Endothelial cell of umbilical vein (primary cell): ENCODE results near the gene MUC20. TPM values are rescaled to one million over a fixed set of nuclear protein-coding genes. Genes with fewer than 3 reads are reported as not detected.
"Not testable (repeated sequence)": the region's sequence is repeated elsewhere in the genome, so short reads cannot be mapped to it uniquely, and the experiment has no call there.

Source experiments
- Bru-seq: library from RNA; stranded (reverse); fragments of 400-500 nt; gene quantifications from one replicate; lab custom pipeline; 2021; lab: Mats Ljungman, UMichigan
- BruChase-seq, 2 experiments: library from RNA; stranded (reverse); fragments of 400-500 nt; gene quantifications; one replicate each; lab custom pipeline; 2021; lab: Mats Ljungman, UMichigan
- BruUV-seq: library from RNA; stranded (reverse); fragments of 400-500 nt; replicated peaks from 2 replicates; lab custom pipeline; 2021; lab: Mats Ljungman, UMichigan
- CTCF ChIA-PET: fragments of 300-600, 350-600 bp; sonication (Branson Sonifier 250); formaldehyde crosslinking; loops from one replicate; lab custom pipeline; 2021; ENCODE audit warnings: antibody characterized with exemption, inconsistent platforms; lab: Charles Lee
- POLR2A ChIA-PET: fragments of 300-600, 350-600 bp; sonication (Branson Sonifier 250); formaldehyde crosslinking; loops from one replicate; lab custom pipeline; 2021; ENCODE audit warnings: antibody characterized with exemption, inconsistent platforms; lab: Charles Lee
- DNase-seq: peaks from one replicate; pipeline ENCODE4 v3.0.0-alpha.2; 2011; ENCODE audit warnings: low read depth, low spot score
- FAIRE-seq: peaks from 2 replicates; lab custom pipeline; 2011; peaks lifted over from hg19 to GRCh38; lab: Jason Lieb, UNC
- H2AFZ ChIP-seq: 2 replicates; pipeline ENCODE4 v1.6.0; 2012; ENCODE audit warnings: low read depth, low read length, control low read depth, inconsistent platforms
- H3K27ac ChIP-seq: 2 replicates; pipeline ENCODE4 v1.5.1; 2011; ENCODE audit warnings: low read depth, mild to moderate bottlenecking, control low read depth, low read length, moderate library complexity; ENCODE audit not compliant: insufficient read depth
- H3K27me3 ChIP-seq, 2 experiments: 2 replicates each; pipeline versions ENCODE4 v1.6.0 to v1.6.1; 2011; ENCODE audit warnings: low read length in 2 of 2, mixed read lengths in 1 of 2; ENCODE audit not compliant: control insufficient read depth in 2 of 2, insufficient read depth in 2 of 2
- H3K36me3 ChIP-seq, 2 experiments: 2 replicates in 1 of 2; 3 replicates in 1 of 2; pipeline ENCODE4 v1.5.1; 2011; ENCODE audit warnings: low read length in 2 of 2, mild to moderate bottlenecking in 1 of 2, moderate library complexity in 1 of 2; ENCODE audit not compliant: control insufficient read depth in 2 of 2, insufficient read depth in 2 of 2; ENCODE audit errors: extremely low read depth in 1 of 2
- H3K4me1 ChIP-seq: 3 replicates; pipeline ENCODE4 v1.5.1; 2011; ENCODE audit warnings: mild to moderate bottlenecking, low read length; ENCODE audit not compliant: control insufficient read depth, insufficient read depth; ENCODE audit errors: extremely low read depth
- H3K4me2 ChIP-seq: 2 replicates; pipeline ENCODE4 v1.6.1; 2011; ENCODE audit warnings: low read length, control low read depth, mixed read lengths; ENCODE audit not compliant: insufficient read depth
- H3K4me3 ChIP-seq, 3 experiments: fragments of 200-600 bp in 1 of 3; sonication (generic), shearing (Covaris generic) in 1 of 3; replicated peaks in 1 of 3; 2 replicates each; pipeline ENCODE4 v1.5.1; 2011 to 2016; ENCODE audit warnings: control low read depth in 3 of 3, low read length in 3 of 3, mild to moderate bottlenecking in 2 of 3, inconsistent platforms in 1 of 3, low read depth in 1 of 3, moderate library complexity in 1 of 3; ENCODE audit not compliant: insufficient read depth in 1 of 3
- H3K79me2 ChIP-seq: 2 replicates; pipeline ENCODE4 v1.6.0; 2012; ENCODE audit warnings: low read length, inconsistent platforms; ENCODE audit not compliant: control insufficient read depth, insufficient read depth
- H3K9ac ChIP-seq: replicated peaks from 2 replicates; pipeline ENCODE3; 2011; ENCODE audit warnings: low read length, control low read depth; ENCODE audit not compliant: insufficient read depth; ENCODE audit errors: extremely low read depth
- H3K9me1 ChIP-seq: replicated peaks from 3 replicates; pipeline ENCODE4 v1.6.0; 2011; ENCODE audit warnings: mild to moderate bottlenecking, low read length; ENCODE audit not compliant: control insufficient read depth, insufficient read depth; ENCODE audit errors: extremely low read depth
- H3K9me3 ChIP-seq: replicated peaks from 2 replicates; pipeline ENCODE4 v1.5.1; 2012; ENCODE audit warnings: low read length, inconsistent platforms; ENCODE audit not compliant: control insufficient read depth, insufficient read depth
- H4K20me1 ChIP-seq: replicated peaks from 2 replicates; pipeline ENCODE3; 2011; ENCODE audit warnings: mild to moderate bottlenecking, low read length; ENCODE audit not compliant: control insufficient read depth, insufficient read depth; ENCODE audit errors: extremely low read depth
- dilution Hi-C: fragments of 300-500 bp; cut with MboI; formaldehyde crosslinking; loops from one replicate; pipeline ENCODE4 v1.15.0; 2019; ENCODE audit warnings: low sequenced_read_pairs; ENCODE audit not compliant: extremely low pct_ligation_motif_present
- intact Hi-C: fragments of 100-400 bp; cut with micrococcal nuclease; formaldehyde crosslinking; loops from one replicate; pipeline ENCODE4 v1.10.0; 2022
- long read RNA-seq: library from polyadenylated mRNA; stranded (forward); transcript quantifications from one replicate; pipeline ENCODE4 v2.0.0, GENCODE V29; 2021
- polyA minus RNA-seq, 3 experiments: library from RNA; depleted of rRNA, polyadenylated mRNA; stranded (reverse); fragments of >200 nt; gene quantifications; 1 replicate in 1 of 3; 2 replicates in 2 of 3; pipeline ENCODE4 v1.2.3, GENCODE V29; 2011
- polyA plus RNA-seq, 4 experiments: library from polyadenylated mRNA; depleted of rRNA in 3 of 4; stranded (reverse) in 3 of 4; unstranded in 1 of 4; fragments of >200 nt; gene quantifications; 2 replicates each; pipeline versions ENCODE4 v1.2.1 to v1.2.3, GENCODE V29; 2011 to 2012; ENCODE audit warnings: missing spikeins in 1 of 4
- total RNA-seq: library from RNA; stranded (reverse); gene quantifications from 2 replicates; pipeline ENCODE4 v1.2.3, GENCODE V29; 2021

The MUC20 gene
- total RNA-seq (0.62 and 0.81 TPM in 2 replicates), polyA plus RNA-seq (0.18 TPM in 1 of 2 replicates, not detected in the other), polyA minus RNA-seq (not detected in 2 replicates), Bru-seq, nascent RNA (not detected), BruChase-seq, experiment 1, labeled RNA remaining after a 6-hour chase (percentile 61 among the genes with signal in this experiment), BruChase-seq, experiment 2, labeled RNA remaining after a 2-hour chase (percentile 19 among the genes with signal in this experiment)
- polyA plus RNA-seq (2011; cell fraction: cytosol; rRNA removed) = not detected in 2 replicates
- polyA plus RNA-seq (2011; cell fraction: nucleus; rRNA removed) = 0.17 and 0.35 TPM in 2 replicates
- polyA plus RNA-seq (2012) = 0.12 and 0.31 TPM in 2 replicates
- not detected for polyA minus RNA-seq (2011; cell fraction: cytosol; rRNA and poly(A)+ RNA removed)
- polyA minus RNA-seq (2011; cell fraction: nucleus; rRNA and poly(A)+ RNA removed) = not detected in 2 replicates
- long read RNA-seq = 0 reads

- H3K27me3 ChIP-seq, H3K9ac ChIP-seq, dilution Hi-C loops, H3K79me2 ChIP-seq, H3K4me1 ChIP-seq, BruUV-seq, H3K36me3 ChIP-seq, H3K27ac ChIP-seq, H3K9me3 ChIP-seq, H2AFZ ChIP-seq, H3K4me3 ChIP-seq, DNase-seq, H4K20me1 ChIP-seq, intact Hi-C loops, FAIRE-seq, POLR2A ChIA-PET, H3K9me1 ChIP-seq, H3K4me2 ChIP-seq: not testable (repeated sequence)
- CTCF ChIA-PET = interaction anchor here (0.7 kb wide), 1 partner anchor 129 kb away, joined by 3 read pairs; no protein-coding TSS in a partner anchor
These were observed at the start of gene MUC20 for GRCh38 chr3:195720831-195721506. Gene MUC20, plus strand, starts transcription at chr3:195720978. Its CDS starts 30 bp downstream, at chr3:195721008.

- H3K79me2 ChIP-seq, H3K4me2 ChIP-seq, POLR2A ChIA-PET, H4K20me1 ChIP-seq, H3K4me3 ChIP-seq, BruUV-seq, FAIRE-seq, H2AFZ ChIP-seq, H3K27ac ChIP-seq, DNase-seq, H3K9ac ChIP-seq, H3K4me1 ChIP-seq, CTCF ChIA-PET, dilution Hi-C loops, H3K36me3 ChIP-seq, H3K27me3 ChIP-seq, H3K9me3 ChIP-seq, H3K9me1 ChIP-seq: not testable (repeated sequence)
- intact Hi-C loops = loop anchor here (10.0 kb wide), 1 partner anchor 304 kb away; no protein-coding TSS in a partner anchor
These were observed 49.5 kb upstream of the MUC20 start for GRCh38 chr3:195671283-195671682.

- not testable (repeated sequence) for FAIRE-seq, BruUV-seq
These were observed 47.1 kb upstream of the MUC20 start for GRCh38 chr3:195673711-195674110.

More at GRCh38 chr3:195673711-195674110, 47.1 kb upstream of the MUC20 start:
- H3K4me3 ChIP-seq, H3K9me1 ChIP-seq, POLR2A ChIA-PET, H3K4me1 ChIP-seq, dilution Hi-C loops, H3K79me2 ChIP-seq, CTCF ChIA-PET, H3K27me3 ChIP-seq, H4K20me1 ChIP-seq, H3K27ac ChIP-seq, H3K36me3 ChIP-seq, H3K9me3 ChIP-seq, H3K9ac ChIP-seq, H3K4me2 ChIP-seq, H2AFZ ChIP-seq, DNase-seq: not testable (repeated sequence)
- intact Hi-C loops = loop anchor here (10.0 kb wide), 1 partner anchor 301 kb away; no protein-coding TSS in a partner anchor
